ENCODE measurements around the gene PROS1.
A peak's percentile ranks its signal among the peaks of the same experiment; 100 is the strongest.

The PROS1 gene

DNA sequence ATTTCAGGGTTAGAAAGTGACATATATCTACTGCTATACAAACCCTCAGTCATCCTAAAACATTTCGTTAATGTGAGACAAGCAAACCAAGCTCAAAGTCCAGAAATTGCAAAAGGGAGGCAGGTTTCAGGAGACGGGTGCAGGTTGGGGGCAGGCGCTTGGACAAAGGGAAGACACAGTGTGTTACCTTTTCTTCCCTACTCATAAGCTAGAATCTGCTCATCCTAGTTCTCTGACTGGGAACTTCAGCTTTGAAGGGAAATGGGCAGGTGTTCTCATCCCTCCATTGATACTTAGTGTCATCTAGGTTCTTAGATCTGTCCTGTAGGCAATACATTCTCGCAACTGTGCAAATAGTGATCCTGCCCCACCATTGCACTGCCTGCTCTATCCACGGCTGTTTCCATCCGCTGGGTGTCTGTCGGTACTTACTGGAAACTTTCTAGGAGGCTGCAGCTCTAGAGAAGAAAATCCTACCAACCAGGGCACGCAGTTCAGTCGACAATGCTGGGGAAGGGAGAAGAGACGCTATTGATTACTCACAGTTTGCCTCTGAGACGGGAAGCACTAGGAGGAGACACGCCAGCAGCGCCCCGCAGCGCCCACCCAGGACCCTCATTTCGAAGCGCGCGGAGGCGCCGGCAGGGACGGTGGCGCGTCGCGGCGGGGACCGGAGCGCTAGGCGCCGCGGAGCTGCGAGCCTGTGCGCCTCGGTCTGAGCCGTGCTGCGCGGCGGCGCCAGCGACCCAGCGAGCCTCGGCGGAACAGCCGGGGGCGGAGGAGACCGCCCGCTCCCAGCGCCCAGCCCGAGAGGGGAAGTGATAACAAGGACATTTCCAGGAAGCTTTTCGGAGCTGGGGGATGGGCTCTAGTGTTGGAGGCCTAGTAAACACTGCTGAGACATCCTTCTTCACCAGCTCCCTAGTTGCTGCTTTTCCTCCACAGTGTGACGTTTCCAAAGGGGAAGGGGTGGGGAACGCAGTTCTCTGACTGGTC is at the start of gene PROS1:
PROS1 (minus strand) TSS at position 766 of the 996 bp plus-strand sequence; CDS start at position 619, 147 bp downstream.
- peak; percentile 57 for DNase-seq

DNA sequence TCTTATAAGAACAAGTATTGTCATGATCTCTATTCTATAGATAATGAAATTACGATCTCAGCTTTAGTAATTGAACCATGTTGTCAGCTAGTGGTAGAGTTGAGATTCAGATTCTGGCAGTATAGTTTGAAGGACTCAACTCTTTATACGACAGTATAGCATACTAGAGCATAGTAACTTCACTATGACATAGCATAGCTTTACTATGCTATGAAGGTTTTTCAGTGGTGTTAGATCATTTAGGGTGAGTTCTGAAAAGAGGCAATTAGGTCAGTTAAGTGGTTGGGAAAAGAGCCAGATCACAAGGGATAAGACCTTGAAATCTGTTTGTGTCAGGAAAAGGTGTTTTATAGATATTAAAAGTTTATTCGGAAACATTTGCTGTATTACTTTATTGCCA is 46.6 kb upstream of the PROS1 start:
- no peak for DNase-seq

DNA sequence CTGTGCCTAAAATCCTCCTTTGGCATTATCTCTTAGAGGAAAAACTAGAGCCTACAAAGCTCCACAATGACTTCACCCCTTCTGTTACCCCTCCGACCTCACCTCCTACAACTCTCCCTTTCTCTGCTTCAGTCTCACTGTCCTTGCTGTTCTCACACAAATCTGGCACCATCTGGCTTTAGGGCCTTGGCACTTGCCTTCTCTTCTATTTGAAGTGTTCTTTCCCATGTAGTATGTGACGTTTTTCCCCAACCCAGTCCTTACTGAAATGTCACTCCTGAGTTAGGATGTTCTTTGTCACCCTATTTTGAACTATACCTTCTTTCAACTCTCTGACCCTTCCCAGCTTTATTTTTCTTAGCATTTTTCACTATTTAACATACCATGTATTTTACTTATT is 46.0 kb upstream of the PROS1 start:
- no peak for DNase-seq

DNA sequence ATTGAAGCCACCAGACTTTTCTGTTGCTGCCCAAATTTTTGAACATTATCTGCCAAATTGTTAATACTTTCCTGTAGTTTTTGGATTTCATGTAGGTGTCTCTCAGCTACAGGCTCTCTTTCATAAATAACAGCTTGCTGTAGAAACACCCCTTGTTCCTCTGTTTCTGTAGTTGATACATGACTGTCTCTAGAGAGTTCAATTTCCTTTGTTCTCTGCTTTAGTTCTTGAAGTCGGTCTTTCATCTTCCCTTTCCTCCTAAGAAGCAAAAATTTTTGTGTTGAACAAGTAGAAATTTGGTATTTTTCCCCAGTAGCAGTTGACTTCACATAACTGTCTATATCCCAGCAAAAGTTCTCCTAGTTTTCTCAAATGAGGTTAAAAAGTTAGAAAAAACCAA is 41.3 kb upstream of the PROS1 start:
- no peak for DNase-seq

- DNase-seq, result no peak
These were observed 38.5 kb upstream of the PROS1 start for GRCh38 chr3:94012185-94012584.

GRCh38 chr3:94011233-94011711 is 37.6 kb upstream of the PROS1 start:
- DNase-seq, result no peak

GRCh38 chr3:94009608-94010007 is 35.9 kb upstream of the PROS1 start:
- DNase-seq, result no peak

DNA sequence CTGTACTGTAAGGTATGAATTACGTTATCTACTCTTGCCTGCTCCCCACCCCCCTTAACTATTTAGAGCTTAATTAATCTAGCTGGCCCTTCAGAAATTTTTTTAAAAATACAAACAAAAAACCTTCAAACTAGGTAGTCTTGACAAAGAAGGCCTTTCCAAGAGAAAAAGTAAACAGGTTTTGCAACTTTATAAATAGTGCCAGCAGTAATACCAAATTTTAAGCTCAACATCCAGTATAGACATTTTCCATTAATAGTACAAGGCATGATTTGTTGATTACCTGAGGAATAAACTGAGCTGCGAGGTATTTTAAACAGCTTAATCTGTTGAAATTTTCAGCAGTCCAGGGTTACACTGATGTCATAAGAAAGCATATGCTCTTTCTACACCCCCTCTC is 34.6 kb upstream of the PROS1 start:
- no peak for DNase-seq

DNA sequence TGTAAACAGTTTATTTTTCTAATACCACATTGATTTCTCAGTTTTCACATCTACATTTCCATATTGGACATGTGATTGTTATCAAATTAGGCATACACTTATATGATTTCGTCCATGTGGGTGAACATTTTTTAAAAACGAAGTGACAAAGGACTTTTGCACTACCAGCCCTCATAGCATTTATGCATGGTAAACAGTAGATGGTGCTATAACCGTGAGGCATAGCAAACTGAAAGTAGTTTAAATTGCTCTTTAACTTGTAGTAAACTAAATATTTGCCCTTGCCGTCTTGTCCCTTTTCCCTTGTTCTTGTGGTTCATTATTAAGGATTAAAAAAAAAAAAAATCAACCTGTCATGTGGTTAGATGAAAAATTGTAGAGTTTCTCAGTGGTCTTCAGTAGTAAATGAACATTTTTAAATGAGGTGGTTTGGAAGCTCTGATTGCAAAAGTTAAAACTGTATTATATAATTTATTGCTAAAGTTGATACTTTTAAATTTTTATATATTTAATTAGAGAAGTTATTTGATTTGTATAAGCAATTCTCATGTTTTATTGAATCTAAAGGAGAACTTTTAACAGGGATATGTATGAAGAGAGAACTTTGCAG is 30.7 kb upstream of the PROS1 start:
- DNase-seq, result peak; percentile 7

- DNase-seq, result no peak
These were observed 28.3 kb upstream of the PROS1 start for GRCh38 chr3:94001827-94002495.

- no peak for DNase-seq
These were observed 27.5 kb upstream of the PROS1 start for GRCh38 chr3:94001191-94001590.

- no peak for DNase-seq
These were observed 20.4 kb upstream of the PROS1 start for GRCh38 chr3:93994056-93994455.

- no peak for DNase-seq
These were observed 18.5 kb upstream of the PROS1 start for GRCh38 chr3:93992207-93992606.

GRCh38 chr3:93991631-93992030 is 17.9 kb upstream of the PROS1 start:
- no peak for DNase-seq

- no peak for DNase-seq
These were observed 15.5 kb upstream of the PROS1 start for GRCh38 chr3:93989241-93989640.

DNA sequence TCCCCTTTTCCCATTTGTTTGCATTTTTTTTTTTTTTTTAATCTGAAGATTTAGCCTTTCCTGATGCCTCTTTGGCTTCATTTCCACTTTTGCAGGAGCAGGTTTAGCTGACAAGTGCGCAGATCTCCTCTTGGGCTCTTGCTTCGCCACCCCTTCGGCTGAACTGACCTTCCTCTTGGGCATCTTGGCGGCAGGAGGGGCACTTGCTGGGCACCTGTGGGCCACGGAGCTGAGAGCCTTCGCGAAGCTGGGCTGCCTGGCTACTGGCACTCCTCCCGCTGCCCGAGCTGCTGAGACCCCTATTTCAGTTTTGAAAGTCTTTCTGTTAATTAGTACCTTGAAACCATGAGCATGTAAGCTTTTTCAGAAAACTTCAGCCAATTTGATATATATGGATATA is 15.1 kb upstream of the PROS1 start:
- no peak for DNase-seq

DNA sequence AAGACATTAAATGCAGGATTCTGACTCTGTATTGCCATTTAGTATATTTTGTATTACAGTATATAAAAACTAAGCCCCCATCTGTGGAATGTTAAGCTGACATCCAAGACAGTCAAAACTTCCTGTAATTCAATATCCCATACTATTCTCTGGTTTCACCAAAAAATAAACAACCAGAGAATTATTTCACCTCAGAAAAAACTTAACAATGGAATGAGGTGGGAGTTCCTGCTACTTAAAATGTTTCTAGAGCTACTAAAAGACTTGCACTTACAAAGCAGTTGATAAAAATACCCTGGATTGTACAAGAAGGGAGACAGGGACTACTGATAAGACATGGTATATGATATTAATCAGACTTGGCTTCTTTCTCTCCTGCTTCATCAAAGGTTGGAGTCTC is 14.6 kb upstream of the PROS1 start:
- DNase-seq, result no peak

- no peak for DNase-seq
These were observed 10.9 kb upstream of the PROS1 start for GRCh38 chr3:93984618-93985017.

- DNase-seq, result no peak
These were observed 9.7 kb upstream of the PROS1 start for GRCh38 chr3:93983408-93983807.

DNA sequence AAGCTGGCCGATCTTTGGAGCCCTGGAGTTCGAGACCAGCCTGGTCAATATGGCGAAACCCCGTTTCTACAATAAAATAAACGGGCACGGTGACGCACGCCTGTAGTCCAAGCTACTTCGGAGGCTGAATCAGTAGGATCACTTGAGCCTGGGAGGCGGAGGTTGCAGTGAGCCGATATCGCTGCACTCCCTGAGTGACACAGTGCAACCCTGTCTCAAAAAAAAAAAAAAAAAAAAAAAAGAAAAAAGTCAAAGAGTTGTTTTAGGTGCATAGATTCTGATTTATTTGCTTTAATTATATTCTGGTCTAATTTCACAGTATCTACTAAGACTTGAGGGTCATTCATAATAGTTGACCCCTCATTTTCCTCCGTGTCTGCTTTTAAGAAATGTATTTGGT is 8.0 kb upstream of the PROS1 start:
- no peak for DNase-seq

- peak; percentile 96 for DNase-seq
These were observed 6.4 kb upstream of the PROS1 start, which contains the start of gene ARL13B for GRCh38 chr3:93979850-93980676. Gene ARL13B, plus strand, starts transcription at chr3:93980155. Its CDS starts 269 bp downstream, at chr3:93980424.

GRCh38 chr3:93969997-93970396 is 3.7 kb downstream of the PROS1 start:
- no peak for DNase-seq
